NCI-H1417 treated with DMSO at 0.1 percent for 48 hours (cell line): Measurements from ENCODE around the gene FOXP1.

ENCODE experiments used
- DNase-seq: peaks from one replicate; lab custom pipeline; 2025; lab: John Stamatoyannopoulos, UW

FOXP1 gene

DNA sequence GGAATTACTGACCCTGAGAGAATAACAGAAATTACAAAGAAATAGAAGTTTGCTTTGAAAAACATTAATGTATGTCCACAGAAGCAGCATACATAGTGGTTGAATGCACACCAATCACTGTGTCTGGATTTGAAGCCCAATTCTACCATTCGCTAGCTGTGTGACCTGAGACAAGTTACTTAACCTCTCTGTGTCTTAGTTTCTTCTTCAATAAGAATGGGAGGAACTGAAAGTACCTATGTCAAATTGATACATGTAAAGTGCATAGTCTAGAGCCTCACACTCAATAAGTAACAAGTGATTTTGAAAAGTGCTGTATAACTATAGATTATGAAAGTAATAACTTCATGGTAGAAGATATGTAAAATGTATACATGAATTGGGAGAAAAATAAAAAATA, 457.8 kb downstream of the FOXP1 start:
- DNase-seq: no peak

DNA sequence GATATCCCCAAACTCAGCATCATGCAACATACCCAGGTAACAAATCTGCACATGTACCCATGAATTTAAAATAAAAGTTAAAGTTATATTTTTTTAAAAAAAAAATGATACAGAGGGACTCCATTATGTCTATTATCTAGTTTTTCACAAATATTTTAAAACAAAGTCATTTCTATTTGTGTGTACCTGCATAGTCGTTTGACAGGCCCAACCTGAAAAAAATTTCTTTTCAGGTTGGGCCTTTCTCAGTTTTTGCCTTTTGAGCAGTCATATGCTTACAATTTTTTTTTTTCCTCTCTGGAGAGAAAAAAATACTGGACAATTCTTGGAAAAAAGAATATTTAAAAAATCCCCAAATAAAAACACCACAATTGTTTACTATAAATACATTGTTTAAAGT, 459.5 kb downstream of the FOXP1 start:
- DNase-seq: no peak

DNA sequence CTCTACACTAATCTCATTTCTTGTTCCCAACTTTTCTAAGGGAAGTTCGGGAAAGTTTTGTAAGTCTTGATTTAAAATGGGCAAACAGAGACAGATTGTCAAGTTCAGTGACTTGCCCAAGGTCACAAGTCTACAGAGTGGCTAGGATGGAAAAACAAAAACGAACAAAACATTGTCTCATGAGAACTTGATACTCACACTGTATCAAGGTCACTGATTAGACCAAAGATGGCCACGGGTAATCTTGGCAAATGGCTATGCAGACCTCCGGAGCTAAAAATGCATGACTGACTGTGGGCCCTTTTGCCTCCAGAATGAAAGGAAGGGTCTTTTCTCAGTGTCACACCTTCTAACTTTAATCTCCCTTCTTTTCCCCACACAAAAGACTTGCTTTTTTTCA, 460.9 kb downstream of the FOXP1 start:
- DNase-seq: no peak

DNA sequence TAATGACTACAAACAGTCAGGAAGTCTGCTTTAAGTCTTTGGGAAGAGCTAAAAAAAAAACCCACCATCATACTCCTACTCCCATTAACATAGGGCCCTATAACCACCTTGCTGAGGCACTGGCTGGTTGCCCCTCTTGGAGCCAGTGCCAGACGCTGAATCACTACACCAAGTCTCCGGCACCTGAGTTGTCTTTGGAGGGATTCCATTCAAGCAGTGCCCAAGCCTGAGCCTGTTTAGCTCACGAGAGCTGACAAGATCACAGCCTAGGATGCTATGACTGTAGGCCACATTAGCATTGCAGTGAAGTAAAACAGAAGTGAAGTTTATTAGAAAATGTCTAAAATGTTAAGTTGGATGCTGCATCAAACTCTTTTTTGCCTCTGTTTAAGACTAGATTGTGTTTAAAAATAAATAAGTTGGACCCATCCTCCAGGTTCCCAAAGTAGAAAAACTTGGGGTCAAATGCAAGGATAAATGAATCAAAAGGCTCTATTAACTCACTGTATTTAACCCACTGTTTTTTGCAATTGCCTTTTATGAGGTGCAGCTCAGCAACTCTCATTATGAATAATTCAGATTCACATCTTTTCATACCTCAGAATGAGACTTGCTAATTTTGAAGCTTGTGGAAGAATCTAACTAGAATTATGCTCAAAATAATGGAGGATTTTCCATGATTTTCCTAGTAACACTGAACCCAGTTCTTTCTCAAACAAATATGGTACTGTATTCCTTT, 461.9 kb downstream of the FOXP1 start:
- no peak for DNase-seq

DNA sequence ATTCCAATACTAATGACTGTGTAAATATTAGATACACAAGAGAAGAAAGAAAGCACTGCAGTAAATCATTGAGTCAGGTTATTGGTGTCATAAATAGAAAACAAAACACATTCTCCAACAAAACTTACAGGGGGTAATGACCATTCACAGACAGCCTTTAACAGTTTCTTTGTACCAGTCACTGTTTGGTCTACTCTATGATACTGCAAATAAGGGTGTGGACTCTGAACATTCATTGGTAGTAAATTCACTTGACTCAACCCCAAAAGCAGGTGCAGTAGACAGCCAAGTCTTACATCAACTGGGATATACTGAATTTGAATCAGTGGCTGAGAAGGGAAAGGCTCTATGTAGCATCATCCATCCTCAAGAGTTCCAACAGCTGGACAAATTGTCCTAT, 463.5 kb downstream of the FOXP1 start:
- DNase-seq: no peak

DNA sequence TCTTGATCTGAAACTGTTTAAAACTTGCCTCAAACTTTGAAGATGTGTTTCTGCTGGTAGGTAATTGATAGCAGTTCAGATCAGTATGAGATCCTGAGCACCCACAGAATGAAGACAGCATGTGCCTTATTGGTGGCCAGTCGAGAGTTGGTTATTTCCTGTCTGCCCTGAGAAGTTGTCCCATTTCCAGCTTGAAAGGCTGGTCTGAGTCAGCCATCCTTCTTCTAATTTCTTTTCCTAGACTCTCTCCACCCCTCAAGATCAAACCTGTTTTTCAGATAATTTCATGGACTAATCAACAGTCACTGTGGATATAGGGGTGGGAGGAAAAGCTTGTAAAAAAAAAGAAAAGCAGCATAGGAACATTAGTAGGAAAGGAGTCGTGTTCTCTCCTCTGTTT, 464.4 kb downstream of the FOXP1 start:
- no peak for DNase-seq

DNA sequence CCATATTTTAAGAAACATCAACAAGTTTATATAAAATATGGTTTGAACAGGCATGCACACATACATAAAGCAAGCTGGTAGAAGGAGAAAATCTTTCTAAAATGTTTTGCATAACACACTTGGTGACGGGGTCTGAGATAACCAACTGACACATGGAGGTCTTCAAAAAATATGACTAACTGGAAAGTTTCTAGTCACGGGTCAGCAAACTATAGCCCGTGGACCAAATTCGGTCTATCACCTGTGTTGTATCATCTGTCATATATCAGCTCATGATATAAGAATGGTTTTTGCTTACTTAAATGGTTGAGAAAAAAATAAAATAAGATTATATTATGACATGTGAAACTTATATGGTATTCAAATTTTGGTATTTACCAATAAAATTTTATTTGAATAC, 465.1 kb downstream of the FOXP1 start:
- DNase-seq: no peak

DNA sequence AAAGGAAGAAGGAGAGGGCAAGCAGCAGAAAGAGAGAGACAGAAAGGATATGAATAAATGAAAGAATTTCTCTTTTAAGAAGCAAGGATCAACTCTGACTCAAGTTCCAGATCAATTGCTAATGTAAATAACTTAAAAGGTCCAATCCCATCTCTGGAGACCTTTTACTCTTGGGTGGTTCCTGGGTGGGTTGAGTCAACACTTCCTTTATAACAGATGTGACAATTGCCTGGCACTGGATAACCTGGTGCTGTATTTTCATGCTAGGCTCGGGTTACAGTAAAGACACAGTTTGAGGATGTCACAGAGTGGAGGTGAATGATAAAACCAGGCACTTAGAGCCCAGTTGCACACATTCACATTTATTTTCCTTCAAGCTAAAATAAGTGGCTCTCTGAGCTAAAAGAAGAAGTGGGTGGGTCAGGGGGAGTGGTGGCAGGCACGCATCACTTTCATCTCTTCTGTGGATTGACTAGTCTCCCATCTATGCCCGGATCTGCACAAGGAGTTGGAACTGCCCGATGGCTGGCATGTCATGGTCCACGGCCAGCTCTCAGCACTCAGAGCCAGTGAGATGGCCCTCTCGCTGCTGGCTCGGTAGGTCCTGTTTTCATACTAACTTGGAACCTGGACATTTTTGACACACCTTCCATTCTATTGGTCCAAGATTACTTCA, 465.8 kb downstream of the FOXP1 start:
- no peak for DNase-seq

DNA sequence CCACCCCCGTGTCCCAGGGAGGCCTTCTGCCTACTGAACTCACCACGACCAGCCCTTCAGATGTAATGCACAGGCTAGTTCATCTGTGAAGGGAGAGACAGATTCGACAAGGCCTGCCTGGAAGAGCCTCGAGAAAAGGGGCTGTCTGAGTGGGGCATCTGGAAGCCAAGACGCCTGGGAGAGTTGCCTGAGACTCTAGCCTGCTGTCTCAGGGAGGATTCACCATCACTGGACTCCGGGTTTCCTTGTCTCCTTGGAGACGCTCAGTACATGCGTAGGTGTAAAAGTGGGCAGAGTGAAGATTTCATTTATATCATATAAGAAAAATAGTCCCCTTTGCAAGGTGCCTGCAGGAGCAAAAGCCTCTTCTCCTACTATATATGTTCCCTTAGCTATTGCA, 468.9 kb downstream of the FOXP1 start:
- no peak for DNase-seq

DNA sequence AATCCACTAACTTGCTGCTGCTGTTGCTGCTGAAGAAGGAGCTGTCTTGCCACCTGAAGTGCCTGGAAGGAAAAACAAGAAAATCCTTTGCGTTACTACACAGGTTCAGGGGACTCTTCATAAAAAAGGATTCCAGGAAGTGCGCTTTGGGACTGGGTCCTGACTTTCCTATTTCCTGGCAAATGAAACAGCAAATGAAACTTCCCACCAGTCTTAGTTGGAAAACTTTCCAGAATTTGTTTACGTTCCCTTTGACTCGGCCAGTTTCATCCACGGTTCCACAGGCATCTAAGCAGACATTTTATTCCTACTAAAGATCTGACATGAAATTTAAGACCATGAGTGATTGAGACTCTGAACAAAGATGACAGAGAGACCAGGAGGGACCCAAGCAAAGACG, 471.0 kb downstream of the FOXP1 start:
- no peak for DNase-seq

DNA sequence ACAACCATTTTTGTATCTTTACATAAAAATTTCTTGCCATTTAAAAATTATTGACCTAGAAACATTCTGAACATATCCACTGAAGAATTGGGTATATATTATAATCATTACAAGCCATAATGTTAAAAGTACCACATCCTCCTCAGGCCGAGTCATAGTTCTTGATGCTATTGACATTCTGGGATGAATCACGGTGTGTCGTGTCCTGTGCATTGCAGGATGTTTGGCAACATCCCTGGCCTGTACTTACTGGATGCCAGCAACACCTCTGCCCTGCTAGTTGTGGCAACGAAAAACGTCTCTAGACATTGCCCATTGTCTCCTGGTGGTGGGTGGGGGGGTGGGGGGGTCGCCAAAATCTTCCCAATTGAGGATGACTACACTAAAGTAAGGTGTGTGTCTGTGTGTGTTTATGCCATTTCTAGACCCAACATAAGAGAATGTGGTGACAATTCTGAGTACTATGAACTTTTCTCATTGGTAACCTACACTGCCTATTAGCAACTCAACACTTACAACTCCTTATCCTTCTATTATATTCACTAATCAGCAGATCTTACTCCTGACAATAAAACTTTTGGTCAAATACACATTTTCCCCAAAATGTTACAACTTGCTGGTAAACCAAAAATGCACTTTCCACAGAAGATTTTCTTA, 471.6 kb downstream of the FOXP1 start:
- no peak for DNase-seq

DNA sequence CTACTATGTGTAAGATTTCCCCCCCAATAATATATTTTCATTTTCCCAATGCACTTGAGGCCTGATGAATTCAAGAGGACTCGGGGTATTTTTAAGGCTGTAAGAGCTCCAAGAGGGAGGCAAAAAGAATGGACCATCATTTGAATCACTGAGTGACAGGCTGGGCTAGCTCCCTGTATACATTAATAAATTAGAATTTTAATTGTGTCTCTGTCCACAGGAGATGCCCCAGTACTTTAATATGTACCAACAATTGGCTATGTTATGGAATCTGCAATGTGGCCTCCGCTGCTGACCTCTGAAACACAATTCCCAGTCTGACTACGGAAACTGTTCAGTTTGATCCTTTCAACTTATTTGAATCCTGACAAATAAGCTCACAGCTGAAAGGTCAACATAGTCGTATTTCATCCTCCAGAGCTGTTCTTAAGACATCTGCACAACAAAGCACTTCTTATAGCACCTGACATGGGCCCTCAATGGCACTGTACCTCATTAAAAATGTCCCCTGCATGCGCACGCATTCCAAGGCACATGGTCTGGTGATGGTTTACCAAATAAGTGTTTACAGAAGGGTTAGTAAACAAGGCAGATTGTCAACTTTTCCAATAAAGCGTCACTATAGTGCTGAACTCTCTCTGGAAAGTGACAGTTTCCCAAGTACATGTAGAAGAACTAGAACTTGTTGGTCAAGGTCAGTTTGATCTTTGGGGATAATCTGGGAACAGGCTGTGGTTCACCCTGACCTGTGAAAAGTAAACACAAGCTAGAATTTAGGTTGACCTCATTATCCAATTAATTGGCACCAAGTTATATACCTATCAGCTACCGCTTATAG, 472.9 kb downstream of the FOXP1 start:
- no peak for DNase-seq

DNA sequence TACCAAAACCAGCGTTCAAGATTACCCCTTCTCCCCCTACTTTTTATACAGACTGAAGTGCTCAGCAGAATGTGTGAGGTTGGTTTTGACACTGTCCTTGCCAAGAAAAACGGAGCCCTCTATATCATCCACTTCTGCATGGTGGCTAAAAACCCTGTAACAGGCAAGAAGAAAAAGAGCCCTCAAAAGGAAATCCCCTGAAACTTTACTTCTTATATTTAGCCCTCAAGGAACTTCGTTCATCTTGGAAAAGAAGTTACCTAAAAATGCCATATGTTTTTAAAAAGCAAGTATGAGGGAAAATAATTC, 473.6 kb downstream of the FOXP1 start:
- DNase-seq: no peak

DNA sequence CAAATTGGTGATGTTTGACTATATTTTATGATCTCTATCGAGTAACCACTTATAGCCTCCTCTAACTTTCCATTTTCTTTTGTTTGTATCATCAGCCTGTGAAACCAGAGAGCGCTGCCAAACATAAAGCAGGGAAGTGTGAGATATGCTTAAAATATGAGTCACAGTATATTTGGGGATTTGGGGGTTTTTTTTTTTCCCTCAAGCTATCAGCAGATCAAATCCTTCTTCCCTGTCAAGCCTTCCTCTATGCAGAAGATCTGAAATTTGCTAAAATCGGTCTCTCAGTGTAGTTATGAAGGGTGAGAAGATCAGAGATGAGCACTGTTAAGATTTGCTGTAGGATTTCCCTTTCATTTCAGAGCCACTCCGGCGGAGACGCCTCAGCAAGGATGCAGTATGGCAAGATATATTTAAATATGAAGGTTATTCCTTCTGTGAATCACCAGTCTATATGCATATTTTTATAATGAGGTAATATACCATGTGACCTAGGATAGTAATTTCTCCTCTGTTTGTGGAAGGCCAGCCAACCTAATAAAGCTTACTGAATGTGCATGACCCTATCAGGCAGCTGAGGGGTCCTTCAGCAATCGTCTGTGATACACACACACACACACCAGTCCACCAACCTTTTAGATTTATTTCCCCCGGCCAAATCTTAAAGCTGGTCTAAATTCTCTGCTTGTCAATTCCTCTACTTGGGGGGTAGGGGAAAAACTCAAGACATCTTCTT, 474.1 kb downstream of the FOXP1 start:
- DNase-seq: no peak

DNA sequence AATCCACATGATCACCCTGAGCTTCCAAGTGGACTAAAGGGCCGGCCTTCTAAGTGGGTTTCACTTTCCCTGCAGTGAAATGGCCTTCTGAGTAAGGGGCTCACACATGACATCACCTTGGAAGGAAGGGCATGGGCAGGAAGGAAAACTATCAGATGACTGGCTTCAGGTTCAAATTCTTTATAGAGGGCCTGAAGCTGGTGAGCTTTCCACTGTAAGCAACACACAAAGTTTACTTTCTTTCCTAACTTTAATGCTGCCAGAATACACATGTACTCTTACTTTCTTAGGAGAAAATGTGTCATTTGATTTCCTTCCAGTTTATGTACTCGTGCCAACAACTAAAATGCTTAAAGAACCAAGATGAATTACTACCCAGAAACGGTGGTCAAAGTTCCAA, 475.6 kb downstream of the FOXP1 start:
- DNase-seq: no peak

DNA sequence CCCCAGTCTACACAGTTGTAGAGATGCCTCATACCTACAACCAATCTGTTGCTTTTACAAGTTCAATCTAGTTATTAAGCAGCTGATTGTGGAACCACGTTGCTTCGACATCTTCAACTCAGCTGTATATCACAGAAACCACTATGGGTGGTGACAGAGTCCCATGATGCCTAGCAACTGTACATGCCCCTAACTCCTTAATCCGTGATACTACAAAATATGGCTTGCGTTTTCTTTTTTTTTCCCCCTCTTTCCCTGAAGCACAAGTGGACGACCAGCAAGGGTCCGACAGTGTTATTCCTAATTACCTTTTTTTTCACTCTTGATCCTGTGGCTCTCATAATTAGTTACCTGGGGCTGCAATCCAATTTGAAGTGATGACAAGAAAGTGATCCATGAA, 478.6 kb downstream of the FOXP1 start:
- no peak for DNase-seq

DNA sequence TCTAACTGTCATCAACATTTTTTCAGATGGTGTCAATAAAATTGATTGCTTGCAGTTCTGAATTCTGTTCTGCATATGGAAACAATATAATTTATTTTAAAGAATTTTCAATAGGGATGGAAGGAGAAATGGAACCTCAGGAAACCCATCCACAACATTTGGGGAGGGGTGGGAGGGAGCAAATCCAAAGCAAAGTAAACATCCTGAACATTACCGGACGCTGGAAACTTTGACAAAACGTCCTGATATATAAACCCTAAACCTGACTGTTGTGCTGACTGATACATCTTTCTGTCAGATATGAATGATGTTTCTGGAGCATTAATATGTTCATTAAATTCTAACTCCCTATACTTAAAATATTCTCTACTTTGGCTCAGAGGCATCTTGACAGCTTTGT, 479.0 kb downstream of the FOXP1 start:
- DNase-seq: no peak

DNA sequence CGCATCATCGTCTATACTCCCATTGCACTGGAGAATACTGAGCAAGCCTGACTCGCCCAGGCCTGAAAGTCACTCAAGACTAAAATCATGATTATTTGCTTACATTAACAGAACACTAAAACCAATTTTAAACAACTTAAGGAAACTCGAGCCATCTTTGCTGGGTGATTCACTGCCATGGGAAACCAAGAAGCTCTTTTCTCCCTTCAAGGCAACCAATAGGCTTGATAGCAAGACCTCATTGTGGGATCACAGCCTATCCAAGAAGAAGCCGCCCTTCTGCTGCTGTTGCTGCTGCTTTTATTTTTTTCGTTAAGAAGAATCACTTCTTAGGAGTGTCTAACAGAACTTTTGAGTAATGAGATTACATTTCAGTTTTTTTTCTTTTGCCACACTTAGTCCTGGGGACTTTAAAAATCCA, 479.4 kb downstream of the FOXP1 start:
- DNase-seq: no peak

DNA sequence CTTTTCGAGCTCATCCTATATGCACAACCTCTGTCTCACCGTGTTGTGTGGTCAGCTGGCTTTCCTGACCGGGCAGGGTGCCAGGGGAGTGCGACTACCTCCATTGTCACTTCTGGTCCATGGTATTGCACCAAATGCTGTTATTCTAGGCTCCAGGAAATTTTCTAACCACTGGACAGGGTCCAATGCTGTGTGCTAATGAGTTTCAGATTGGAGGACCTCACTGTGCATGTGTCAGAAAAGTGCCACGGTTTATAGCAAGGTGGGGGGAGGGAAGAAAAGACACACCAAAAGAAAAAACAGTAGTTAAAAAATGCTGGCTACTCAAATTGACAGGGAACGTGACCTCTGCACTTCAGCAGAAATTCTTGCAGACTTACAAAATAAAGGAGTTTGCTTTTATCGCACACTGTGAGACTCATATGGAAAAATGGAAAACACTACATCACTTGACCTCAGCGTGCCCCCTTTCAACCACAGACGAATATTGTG, 480.1 kb downstream of the FOXP1 start:
- DNase-seq: no peak

DNA sequence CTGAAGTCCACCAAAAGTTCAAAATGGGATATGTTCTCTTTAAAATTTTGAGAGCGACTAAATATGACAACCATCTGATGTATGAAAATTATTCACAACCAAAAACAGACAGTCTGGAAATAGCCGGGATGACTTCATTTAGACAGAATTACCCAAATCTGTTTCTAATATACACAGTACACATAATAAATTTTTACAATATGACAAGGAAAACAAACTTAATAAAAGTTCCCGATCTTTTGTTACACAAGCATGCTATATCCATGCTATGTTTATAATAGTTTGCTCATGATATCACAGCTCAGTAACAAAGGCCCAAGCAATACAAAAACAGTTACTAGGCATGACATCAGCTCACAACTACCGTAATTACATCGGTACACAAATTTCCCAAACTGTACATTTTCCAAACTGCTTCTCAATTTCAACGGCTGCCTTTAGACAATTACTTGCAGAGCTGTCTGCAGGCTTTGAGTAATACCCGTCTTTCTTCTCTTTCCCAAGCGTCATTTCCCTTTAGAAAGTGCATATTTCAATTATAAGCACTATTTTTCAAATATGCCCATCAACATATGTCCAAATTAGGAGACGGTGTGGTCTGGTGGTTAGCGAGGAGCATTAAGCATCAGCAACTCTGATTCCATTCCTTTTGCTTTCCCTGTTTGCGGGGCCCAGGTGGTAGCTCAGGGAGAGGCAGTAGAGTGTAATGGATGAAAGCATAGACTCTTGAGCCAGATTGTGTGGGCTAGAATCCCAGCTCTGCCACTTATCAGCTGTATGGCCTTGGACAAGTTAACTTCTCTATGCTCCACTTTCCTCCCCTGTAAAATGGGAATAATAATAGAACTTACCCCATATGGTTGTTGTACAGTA, 481.2 kb downstream of the FOXP1 start:
- DNase-seq: no peak

DNA sequence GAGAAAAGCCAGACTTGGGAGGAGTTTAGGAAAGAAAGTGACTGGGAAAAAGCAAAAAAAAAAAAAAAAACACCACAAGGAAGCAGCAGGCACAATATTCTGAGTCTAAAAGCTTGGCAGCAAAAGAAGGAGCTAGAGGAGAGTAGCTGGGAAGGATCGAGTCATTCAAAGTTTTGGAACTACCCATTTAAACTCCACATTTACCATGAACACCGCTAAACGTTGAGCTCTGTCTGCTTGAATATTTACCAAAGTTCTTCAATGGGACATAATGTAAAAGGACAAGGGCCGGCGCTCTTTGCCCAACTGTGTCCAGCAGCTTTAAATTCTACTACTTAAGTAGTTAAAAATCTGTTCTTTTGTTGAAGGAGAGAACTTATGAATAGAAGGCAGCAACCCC, 481.9 kb downstream of the FOXP1 start:
- no peak for DNase-seq
